NK-92 treated with Interleukin-12 subunit alpha and Interleukin-12 subunit beta, amount 100 ng/mL, for 24 hours (cell line): ENCODE data around the gene CDCP2.
"Not testable (repeated sequence)": the region's sequence is repeated elsewhere in the genome, so short reads cannot be mapped to it uniquely, and the experiment has no call there.

Experiments
- DNase-seq: peaks from one replicate; lab custom pipeline; 2025; lab: John Stamatoyannopoulos, UW

CDCP2 gene

GRCh38 chr1:54168206-54168965, 15.6 kb upstream of the CDCP2 start:
- DNase-seq = no peak

DNA sequence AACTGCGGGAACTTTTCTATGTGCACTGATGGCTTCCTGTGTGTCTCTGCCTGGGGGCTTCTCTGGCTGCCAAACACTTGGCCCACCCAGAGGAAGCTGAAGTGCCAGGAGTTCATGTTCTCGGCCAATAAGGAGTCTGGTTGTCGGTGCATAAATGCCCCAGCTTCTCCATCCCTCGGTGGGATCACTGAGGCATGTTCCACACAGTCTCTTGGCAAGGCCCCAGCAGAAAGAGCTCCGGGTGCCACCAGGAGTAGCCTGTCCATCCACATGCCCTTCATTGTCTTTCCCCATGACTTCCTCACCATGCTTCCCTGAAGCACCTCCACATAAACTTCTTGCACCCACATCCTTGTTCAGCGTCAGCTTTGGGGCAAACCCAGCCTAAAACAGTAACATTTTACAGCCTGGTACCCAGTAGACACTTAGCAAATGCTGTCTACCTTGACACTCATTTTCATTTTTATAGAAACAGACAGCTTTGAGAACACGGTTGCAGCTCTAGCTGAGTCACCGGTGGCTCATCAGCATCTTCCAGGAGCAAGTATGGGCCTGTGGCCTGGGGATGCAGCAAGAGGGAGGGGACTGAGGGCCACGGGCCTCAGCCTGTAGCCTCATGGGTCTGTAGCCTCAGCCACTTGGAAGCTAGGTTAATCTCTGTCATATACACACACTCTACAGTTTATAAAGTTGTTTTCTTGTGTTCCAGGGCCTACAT, 14.8 kb upstream of the CDCP2 start:
- DNase-seq = no peak

DNA sequence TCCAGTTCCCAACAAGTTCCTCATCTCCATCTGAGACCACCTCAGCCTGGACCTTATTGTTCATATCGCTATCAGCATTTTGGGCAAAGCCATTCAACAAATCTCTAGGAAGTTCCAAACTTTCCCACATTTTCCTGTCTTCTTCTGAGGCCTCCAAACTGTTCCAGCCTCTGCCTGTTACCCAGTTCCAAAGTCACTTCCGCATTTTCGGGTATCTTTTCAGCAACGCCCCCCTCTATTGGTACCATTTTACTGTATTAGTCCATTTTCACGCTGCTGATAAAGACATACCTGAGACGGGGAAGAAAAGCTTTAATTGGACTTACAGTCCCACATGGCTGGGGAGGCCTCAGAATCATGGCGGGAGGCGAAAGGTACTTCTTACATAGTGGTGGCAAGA, 13.6 kb upstream of the CDCP2 start:
- DNase-seq = not testable (repeated sequence)

- DNase-seq = no peak
These were observed 12.3 kb upstream of the CDCP2 start for GRCh38 chr1:54165146-54165545.

DNA sequence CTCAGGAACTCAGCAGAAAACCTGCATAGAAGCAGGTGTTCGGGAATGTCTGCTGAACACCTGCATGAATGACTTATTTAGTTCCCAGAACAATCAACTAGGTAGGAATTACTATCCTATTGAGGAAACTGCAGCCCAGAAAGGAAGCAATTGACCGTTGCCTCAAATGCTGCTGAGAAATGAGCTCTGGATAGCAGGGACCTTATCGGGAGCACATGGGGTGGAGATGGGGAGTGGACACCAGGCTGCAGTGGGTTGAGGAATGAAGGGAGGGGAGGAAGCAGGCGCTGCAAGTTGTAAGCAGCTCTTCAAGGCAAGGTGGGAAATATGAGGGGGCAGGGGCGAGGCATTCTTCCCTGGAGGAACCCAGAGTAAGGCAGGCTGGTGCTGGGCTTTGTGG, 10.8 kb upstream of the CDCP2 start:
- DNase-seq = no peak

GRCh38 chr1:54163051-54163450, 10.3 kb upstream of the CDCP2 start:
- no peak for DNase-seq

GRCh38 chr1:54161495-54162168, 8.8 kb upstream of the CDCP2 start:
- no peak for DNase-seq

DNA sequence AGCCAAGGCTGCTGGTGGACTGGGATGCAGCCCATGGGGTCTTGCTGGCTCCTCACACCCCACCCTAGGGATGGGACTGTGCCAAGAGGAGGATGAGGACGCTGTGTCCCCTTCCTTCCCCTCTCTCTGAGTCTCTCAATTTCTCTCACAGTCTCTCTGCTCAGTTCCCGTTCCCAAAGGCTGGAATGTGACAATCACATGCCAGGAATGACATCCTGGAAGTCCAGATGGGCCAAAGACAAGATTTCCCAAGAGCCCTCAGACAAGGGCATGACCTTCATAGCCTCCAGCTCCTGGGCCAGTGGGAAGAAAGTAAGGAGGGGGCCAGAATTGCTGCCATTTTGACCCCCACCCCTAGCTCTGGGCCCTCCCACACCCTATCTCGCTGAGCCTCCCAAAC, 7.6 kb upstream of the CDCP2 start:
- DNase-seq = no peak

- no peak for DNase-seq
These were observed 7.0 kb upstream of the CDCP2 start for GRCh38 chr1:54159733-54160316.

- no peak for DNase-seq
These were observed 5.3 kb upstream of the CDCP2 start for GRCh38 chr1:54158071-54158470.

GRCh38 chr1:54157401-54157800, 4.6 kb upstream of the CDCP2 start:
- DNase-seq = no peak

- DNase-seq = no peak
These were observed 4.2 kb upstream of the CDCP2 start for GRCh38 chr1:54156986-54157385.

- DNase-seq = no peak
These were observed 3.4 kb upstream of the CDCP2 start for GRCh38 chr1:54156201-54156600.

- DNase-seq = no peak
These were observed 987 bp upstream of the CDCP2 start for GRCh38 chr1:54153535-54154439.

DNA sequence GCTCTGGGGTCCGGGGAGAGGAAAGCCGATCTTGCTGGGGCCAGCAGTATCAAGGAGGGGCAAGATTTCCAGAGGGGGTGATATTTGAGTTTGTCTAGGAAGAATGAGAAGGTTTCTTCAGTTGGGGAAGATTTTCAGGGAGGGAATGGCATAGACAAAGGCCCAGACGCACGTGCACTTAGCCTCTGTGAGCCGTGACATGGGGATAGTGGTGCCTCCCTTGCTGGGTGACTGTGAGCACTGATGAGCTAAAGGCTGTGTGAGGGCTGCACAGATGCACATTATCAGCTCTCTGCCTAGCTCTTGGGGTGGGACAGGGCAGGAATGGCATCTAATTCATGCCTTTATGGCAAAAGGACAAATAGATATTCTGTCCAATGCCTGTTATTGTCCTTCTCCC, 1.8 kb downstream of the CDCP2 start:
- no peak for DNase-seq

- no peak for DNase-seq
These were observed 3.1 kb downstream of the CDCP2 start for GRCh38 chr1:54149734-54150133.

GRCh38 chr1:54144366-54144765, 8.4 kb downstream of the CDCP2 start:
- DNase-seq = no peak

- no peak for DNase-seq
These were observed 10.5 kb downstream of the CDCP2 start for GRCh38 chr1:54142146-54142900.

- DNase-seq = no peak
These were observed 13.1 kb downstream of the CDCP2 start for GRCh38 chr1:54139711-54140110.

DNA sequence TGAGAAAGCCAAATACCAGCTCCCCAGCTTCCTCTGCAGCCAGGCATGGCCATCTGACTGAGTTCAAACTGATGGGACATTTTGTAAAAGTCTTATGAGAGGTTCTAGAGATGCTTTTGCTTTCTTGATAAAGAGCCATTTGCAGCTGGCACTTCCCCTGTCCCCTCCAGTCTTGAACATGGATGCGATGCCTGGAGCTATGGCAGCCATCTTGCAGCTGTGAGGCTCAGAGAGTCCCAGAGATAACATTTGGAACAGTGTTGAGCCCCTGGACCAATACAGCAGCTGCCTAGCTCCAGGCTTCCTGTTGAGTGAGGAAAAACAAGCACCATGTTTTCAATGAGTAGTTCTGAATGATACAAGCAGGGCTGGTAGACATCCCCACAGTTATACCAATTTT, 13.8 kb downstream of the CDCP2 start:
- no peak for DNase-seq

DNA sequence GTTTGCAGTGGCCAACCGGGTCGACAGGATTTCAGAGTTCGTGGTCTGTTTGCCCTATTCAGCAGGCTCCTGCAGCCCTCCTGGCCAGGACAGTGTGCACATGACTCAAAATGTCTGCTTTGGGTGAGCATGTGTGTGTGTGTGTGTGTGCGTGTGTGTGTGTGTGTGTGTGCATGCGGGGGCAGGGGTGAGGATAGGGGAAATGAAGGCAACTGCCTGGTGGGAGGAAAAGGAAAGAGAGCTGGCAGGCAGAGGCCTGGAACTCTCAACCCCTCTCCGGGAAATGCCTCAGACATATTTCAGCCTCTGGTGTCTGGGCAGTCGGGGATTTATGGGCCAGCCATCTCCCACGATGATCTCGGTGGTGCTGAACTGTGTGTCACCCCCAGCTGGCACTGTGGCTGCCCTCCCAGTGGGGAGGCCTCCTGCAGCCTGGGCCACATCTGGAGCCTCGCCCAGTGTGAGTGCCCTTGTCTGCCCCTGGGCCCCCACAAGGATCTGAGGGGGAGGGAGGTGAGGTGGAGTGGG, 15.2 kb downstream of the CDCP2 start:
- no peak for DNase-seq
